ENCODE data around the gene CARMIL3. TPM values are rescaled to one million over a fixed set of nuclear protein-coding genes. Genes with fewer than 3 reads are reported as not detected.

Gene CARMIL3
- total and polyA plus RNA-seq, 2 of the 8 experiments (the other 6 are each of a cell fraction or from before 2014, with no cell fraction given), result 6.0 to 9.0 TPM

- Histone ChIP-seq H3K9me3 (ENCODE audit: insufficient read depth in 2 of 2, low read depth in 1 of 2, low read length in 1 of 2) (no peaks in the 10 kb centered on the region), H2AFZ (ENCODE audit: low read length) (no peak overlapping the region), H4K91ac (replicated peaks; ENCODE audit: insufficient read length, low read length) (peak overlapping the region; percentile 61), H2BK15ac (ENCODE audit: low read length) (0 out of 2 replicates have a peak overlapping the region, but pooled peaks have one; percentile 81), H3K56ac (replicated peaks; ENCODE audit: insufficient read length, low read depth, low read length) (peak overlapping the region; percentile 97), H3K14ac (ENCODE audit: insufficient read length) (no peak overlapping the region), H2AK5ac (ENCODE audit: low read depth, low read length) (peak overlapping the region; percentile 2; the same call in 1 of the 2 replicates), H3K4me3 (ENCODE audit: extremely low read depth in 1 of 4, insufficient read depth in 2 of 4, low read depth in 3 of 4, low read length in 4 of 4) (peak overlapping the region; percentile 60 to 96 (median 84)), H2BK120ac (replicated peaks; ENCODE audit: low read depth, low read length) (no peak overlapping the region), H4K5ac (ENCODE audit: insufficient read length, low read depth, low read length) (peak overlapping the region; percentile 82), H2BK5ac (ENCODE audit: low read depth, low read length) (peak overlapping the region; percentile 97), H3K4me1 (replicated peaks in 1 of 4; ENCODE audit: control insufficient read depth in 3 of 4, insufficient read depth in 4 of 4, low read length in 3 of 4) (peaks cover 5 to 13% (median 9%) of the 10 kb centered on the region in 4 experiments), H3K23me2 (ENCODE audit: low read depth, low read length) (peaks cover 8% of the 10 kb centered on the region), H3K23ac (ENCODE audit: insufficient read length) (peak overlapping the region; percentile 19), H3K79me2 (ENCODE audit: control insufficient read depth in 1 of 2, insufficient read depth in 2 of 2, low read length in 2 of 2) (peaks cover 0 to 21% of the 10 kb centered on the region in 2 experiments; a peak in 2 of 4 replicates), H3K27me3 (replicated peaks in 1 of 4; ENCODE audit: control insufficient read depth in 3 of 4, extremely low read depth in 1 of 4, insufficient read depth in 3 of 4, low read length in 3 of 4) (no peaks in the 10 kb centered on the region), H3K4me2 (ENCODE audit: insufficient read depth in 1 of 2, low read depth in 2 of 2, low read length in 2 of 2) (peak overlapping the region; percentile 88 to 91), H2BK20ac (ENCODE audit: low read length) (0 out of 2 replicates have a peak overlapping the region, but pooled peaks have one; percentile 35), H4K20me1 (replicated peaks in 1 of 2; ENCODE audit: control insufficient read depth in 1 of 2, insufficient read depth in 2 of 2, low read length in 2 of 2) (peaks cover 5 to 9% of the 10 kb centered on the region in 2 experiments), H2BK12ac (ENCODE audit: low read depth, low read length) (peak overlapping the region; percentile 77), H3K9ac (replicated peaks in 1 of 4; ENCODE audit: extremely low read depth in 1 of 4, low read depth in 3 of 4, low read length in 3 of 4) (peak overlapping the region; percentile 87 to 95 (median 90)), H3K36me3 (ENCODE audit: control insufficient read depth in 2 of 4, insufficient read depth in 4 of 4, low read length in 3 of 4) (peaks cover 6 to 28% (median 13%) of the 10 kb centered on the region in 4 experiments; a peak in 6 of 8 replicates), H3K4ac (replicated peaks; ENCODE audit: insufficient read length, low read depth, low read length) (peak overlapping the region; percentile 96), H3K18ac (ENCODE audit: extremely low read depth, low read length) (peak overlapping the region; percentile 97), H3K27ac (ENCODE audit: low read depth, low read length) (peak overlapping the region; percentile 89), H3K79me1 (ENCODE audit: low read depth, low read length) (peaks cover 5% of the 10 kb centered on the region), H4K8ac (ENCODE audit: extremely low read depth, insufficient read depth, low read length) (peak overlapping the region; percentile 97; the same call in 1 of the 2 replicates)
- FAIRE-seq (no peak), DNase-seq (ENCODE audit: low read depth in 1 of 2, low spot score in 2 of 2) (no peak)
- 3% methylated on average over 14 of the region's 14 CpGs; no CpG with 5 or more reads in 1 of the 2 experiments for WGBS, 2 experiments (ENCODE audit: extremely low coverage in 1 of 2, insufficient coverage in 1 of 2, insufficient read length in 1 of 2, insufficient replicate concordance in 2 of 2, low coverage in 1 of 2, low lambda C conversion rate in 2 of 2, missing lambda C conversion rate in 1 of 2)
- ChIA-PET CTCF (ENCODE audit: partially characterized antibody) (interaction anchor here (1.1 to 12.8 kb wide), 6 partner anchors 9 to 61 kb away, joined by 3 to 316 read pairs (median 7); partner anchors contain the start of gene CPNE6), POLR2A (ENCODE audit: partially characterized antibody) (interaction anchor here (0.8 to 23.9 kb wide), 26 partner anchors 11 to 544 kb away, joined by 3 to 626 read pairs (median 9); partner anchors contain the start of genes CARMIL3, CPNE6, DCAF11 and EMC9)
- TF ChIP-seq NANOG (IDR thresholded peaks at IDR 0.05; ENCODE audit: insufficient read depth, low read depth, low read length, poor library complexity, severe bottlenecking) (no peak), RFX5 (IDR thresholded peaks at IDR 0.05; ENCODE audit: borderline replicate concordance, low read depth, low read length) (no peak), CHD1 (IDR thresholded peaks at IDR 0.05; ENCODE audit: low read depth, low read length) (no peak), NRF1 (IDR thresholded peaks at IDR 0.05; ENCODE audit: low read depth, low read length) (no peak), CHD2 (IDR thresholded peaks at IDR 0.05; ENCODE audit: low read length) (no peak), MAX (IDR thresholded peaks at IDR 0.05) (no peak), BACH1 (IDR thresholded peaks at IDR 0.05; ENCODE audit: low read length) (no peak), TEAD4 (IDR thresholded peaks at IDR 0.05; ENCODE audit: low read depth, low read length) (no peak)
Measured at GRCh38 chr14:24094841-24095270, 43.0 kb downstream of the CARMIL3 start.

Data from H1 (cell line).